RKO (cell line): ENCODE measurements around the gene ID4.

ENCODE experiments used
- DNase-seq: peaks from one replicate; pipeline ENCODE4 v3.0.0-alpha.2; 2016; ENCODE audit warnings: low spot score

The ID4 gene

DNA sequence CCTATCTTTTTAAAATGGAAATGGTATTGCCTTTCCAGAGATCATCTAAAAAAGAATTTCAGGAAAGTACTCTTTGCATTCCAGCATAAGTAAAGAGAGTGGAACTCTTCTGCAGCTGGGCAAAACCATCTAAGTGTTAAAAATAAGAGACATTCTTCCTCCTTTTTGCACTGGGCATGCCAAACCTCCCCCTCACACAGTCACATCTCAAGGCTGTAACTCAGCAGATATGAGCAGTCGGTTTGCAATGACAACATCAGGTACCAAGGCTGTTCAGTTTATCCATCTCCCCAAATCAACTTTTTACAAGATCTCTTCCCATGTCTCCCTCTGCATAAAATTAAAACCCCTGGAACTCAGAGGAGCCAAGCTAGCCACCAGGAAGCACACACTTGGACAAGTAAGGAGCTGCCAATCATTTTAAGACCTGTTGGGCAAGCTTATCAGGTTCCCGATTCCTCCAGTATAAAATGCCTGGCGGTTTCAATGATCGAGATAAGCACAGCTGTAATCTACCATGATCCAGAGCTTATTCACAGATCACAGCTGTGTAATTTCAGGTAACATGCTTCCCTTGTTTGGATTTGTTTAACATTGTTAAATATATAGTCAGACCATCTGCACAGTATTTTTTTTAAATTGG is 23.2 kb downstream of the ID4 start:
- DNase-seq: no peak

DNA sequence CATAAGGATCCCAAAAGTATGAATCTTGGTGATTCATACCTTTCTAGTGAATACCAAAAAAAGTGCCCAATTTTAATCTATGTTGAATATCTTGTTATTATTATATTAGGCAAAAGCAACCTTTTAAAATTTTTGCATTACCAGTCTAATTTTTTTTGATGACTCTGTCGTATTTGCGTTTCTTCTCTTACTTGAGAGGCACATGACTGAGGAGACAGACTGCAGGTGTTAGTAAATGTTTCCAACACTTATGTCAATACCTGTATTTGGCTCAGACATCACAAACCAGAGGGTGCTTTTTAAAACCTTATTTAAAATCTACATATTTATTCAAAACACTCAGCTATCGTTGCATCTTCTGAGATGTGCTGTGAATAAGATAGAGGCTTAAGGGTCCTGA is 27.1 kb downstream of the ID4 start:
- DNase-seq: no peak

DNA sequence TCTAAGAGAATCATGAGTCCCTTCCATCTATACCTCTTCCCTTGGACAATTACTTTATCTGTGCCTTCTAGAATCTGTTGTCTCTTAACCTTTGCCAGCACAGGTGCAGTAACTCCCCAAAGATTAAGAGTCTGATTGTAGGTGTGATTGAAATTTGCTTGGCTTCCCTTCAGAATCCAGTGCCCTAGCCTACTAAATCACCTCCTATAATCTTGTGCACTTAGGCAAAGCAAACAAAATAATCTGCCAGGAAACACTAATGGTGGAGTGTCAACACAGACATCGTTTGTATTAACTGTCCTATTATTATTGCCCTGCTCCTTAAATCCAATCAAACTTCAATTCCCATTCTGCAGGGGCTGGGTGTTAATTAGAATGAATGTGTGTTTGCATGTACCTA is 28.0 kb downstream of the ID4 start:
- no peak for DNase-seq

DNA sequence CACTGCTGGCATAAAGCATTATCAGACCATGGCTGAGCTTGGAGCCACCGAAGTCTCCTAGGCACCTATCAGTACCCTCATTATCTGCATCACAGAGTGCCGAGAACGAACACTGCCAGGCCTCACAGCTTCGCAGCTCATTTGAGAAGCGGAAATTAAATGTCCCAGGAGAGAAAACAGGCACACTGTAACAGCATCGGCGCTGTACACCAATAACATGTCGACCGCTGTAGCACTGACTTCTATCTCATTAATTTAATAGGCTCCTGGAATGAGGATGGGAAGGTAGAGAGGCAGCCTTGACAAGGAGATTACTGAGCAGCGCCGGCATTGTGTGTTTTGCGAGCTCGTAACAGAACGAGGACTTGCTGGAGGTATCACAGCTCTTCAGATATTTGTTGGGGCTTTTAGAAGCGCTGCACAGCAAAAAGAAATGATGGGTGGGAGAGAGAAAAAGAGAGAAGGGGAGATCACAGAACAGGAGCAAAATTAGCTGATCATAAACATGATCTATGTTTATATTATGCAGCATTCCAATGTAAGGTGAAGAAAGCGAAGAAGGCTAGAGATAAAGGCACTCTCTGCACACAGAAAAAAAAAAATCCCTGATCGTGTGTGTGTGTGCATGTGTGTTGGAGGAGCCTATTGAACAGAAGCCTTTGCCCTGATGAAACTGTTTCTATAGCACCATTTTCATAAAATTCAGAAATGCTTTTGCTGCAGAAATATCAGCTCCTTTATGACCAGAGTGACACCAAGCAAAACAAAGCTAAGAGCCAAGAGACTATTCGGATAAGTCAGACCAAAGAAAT is 29.2 kb downstream of the ID4 start:
- DNase-seq: no peak

DNA sequence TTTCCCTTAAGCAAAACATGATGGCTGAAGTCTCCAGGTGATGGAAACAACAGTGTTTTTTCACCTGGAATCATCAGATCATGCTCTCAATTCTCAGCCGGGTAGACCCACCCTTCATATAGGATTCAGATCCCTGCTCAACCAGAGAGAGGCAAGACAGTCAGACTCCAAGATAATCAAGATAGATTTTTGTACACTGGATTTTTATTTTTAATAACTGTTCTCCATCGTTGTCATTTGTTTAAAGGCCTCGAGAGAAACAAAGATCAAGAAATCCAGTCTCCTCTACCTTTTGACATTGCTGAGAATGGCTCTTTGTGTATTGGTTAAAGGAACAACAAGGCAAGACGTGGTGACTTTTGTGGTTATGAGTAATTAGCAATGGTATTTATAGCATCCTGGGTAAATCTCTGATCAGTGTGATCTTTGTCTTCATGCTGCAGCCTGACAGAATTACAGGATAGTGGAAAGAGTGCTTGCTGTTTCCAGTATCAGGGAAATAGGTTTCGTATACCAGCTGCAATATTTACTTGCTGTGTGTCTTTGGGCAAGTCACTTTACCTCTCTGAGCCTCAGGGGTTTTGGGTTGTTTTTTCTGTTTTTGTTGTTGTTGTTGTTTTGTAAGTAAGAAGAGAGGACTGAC is 29.9 kb downstream of the ID4 start:
- DNase-seq: peak; percentile 50

DNA sequence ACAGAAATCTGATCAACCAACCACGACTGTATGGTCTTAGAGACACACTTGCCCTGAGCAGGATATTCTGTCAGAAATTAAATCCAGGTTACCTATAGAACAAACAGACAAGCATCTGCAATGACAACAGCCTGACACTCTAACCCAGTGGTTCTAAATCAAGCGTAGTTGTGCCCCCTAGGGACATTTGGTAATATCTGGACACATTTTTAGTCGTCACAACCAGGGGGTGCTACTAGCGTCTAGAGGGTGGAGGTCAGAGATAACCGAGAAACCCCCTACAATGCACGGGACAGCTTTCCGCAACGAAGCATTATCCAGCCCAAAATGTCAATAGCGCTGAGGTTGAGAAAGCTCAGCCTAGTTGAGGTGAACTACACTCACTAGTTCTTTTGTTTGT is 32.3 kb downstream of the ID4 start:
- DNase-seq: no peak

DNA sequence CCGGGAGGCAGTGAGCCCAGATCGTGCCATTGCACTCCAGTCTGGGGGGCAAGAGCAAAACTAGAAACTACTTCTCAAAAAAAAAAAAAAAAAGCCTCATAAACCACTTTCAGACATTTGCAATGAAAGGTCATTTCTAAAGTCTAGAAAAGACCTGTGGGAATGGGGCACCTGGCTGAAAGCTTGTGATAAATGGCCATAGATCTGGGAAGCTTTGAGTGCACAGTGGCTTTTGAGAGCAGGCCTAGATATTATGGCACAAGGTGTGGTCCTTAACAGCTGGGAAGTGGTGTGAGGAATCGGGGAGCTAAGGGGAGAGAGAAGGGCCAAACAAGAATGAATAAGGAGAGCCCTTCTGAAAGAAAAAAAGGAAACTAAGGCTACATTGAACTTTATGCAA is 33.2 kb downstream of the ID4 start:
- DNase-seq: no peak

DNA sequence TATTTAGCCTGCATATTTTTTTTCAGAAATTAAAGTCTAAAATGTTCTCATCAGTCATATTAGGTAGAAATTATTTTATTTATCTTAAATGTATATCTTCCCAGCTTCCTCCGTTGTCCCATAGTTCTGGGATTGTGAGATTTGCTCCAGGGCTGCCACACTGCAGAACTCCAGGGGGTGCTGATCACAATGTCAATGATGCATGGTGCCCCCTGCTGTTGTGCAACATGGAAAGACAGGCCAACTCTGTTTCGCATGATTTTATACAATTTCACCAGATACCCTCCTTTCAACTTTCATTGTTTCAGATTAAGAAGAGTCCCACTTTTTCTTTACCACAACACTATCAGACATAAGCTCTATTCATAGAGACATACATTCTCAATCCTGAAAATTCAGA is 35.9 kb downstream of the ID4 start:
- DNase-seq: no peak

DNA sequence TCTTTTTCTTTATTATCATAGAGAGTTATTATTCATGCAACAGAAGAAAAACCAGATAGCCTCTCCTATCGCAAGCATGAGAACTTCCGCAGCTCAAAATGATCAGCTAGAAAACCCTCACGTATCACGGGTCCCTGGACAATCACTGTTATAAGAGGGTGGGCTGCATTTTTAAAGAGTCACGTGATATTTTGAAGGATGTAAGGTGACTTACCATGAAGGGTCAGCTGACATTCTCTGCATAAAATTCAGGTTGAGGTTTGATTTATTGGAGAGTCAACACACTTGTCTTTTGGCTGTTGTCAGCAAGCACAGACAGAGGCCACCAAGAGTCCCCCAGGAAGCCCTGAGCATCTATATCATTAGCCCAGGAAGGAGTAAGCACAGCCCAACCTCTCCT is 39.5 kb downstream of the ID4 start:
- DNase-seq: no peak

DNA sequence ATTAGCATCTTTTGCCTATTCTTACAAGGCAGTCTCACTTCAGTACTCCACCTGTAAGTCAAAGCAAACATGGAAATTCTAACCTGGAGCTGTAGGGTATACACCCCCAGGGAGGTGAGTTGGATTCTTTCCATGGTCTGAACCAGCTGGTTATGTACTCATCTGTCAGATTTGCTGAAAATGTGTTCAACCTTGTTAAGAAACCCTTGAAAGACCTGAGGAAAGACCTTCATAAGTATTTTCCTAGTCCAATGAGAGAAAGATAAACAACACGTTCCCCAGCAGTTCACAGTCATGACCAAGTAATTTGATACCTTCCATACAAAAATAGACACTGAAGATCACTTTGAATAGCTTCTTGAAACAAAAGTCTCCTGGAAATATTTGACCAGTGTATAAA is 42.5 kb downstream of the ID4 start:
- DNase-seq: no peak

DNA sequence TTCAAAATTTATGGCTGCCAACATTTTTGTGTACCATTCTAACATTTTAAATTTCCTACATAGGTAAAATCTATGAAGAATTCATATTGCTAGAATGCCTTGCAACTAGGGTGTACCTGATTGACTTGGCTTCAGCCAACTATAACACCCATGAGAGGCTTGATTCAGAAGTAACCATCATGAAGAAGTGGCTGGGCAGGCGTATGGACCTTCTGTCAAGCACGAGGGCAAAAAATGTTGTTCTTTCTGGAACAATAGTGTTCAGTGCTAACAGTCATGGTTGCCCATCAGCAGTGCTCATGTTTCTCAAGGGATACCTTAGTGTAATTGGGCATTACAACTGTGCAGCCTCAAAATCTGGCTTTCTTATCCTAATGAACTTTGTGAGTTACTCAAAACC is 42.9 kb downstream of the ID4 start:
- DNase-seq: no peak

DNA sequence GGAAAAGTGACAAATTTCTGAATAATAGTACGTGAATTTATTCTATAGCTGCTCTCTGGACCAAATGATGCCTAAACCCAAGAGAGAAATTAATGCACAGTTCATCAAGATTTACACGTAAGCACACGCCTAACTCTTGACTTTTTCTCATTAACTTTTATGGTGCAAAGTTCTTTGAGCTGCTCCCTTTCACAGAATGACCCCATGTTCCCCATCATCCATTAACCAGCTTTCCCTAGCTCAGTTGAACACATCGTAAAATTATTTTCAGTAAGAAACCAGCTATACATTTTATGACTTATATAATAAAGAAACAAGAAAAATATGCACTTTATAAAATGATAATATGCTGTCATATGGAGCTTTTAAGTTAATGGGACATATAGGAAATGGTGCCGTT is 54.3 kb downstream of the ID4 start:
- DNase-seq: no peak
